Measurements from ENCODE around the gene TTC21A.
A peak's percentile ranks its signal among the peaks of the same experiment; 100 is the strongest.
"Not testable (repeated sequence)": the region's sequence is repeated elsewhere in the genome, so short reads cannot be mapped to it uniquely, and the experiment has no call there.

TTC21A gene

DNA sequence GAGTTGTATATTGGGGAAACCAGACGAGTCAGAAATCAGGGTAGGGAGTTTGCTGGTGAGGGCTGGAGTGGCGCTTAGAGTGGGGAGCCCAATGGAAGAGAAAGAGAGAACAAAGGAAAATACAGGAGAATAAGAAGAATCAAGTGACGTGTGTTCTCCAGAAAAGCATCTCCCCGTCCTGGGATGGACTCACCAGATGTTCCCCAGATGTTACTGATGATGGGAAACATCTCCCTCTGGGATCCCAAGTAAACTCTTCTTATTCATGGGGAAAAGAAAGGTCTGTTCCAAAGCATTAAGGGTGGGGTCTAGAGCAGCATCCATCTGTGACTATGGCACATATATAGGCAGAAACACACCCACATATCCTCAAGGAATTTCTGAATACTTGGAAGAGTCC, 48.9 kb downstream of the TTC21A start:
- H3K36me3 ChIP-seq (ENCODE audit: control insufficient read depth, insufficient read depth, low read length) = no peaks in the 10 kb centered on the region
- no peak overlapping the region for H3K27ac ChIP-seq (ENCODE audit: low read depth, low read length, severe bottlenecking)
- H3K4me3 ChIP-seq (ENCODE audit: extremely low read depth, insufficient read depth, low read length, poor library complexity, severe bottlenecking) = no peak overlapping the region
- H3K9me3 ChIP-seq (ENCODE audit: control insufficient read depth, low read length) = no peaks in the 10 kb centered on the region
- 95 to 97% methylated on average over 3 of the region's 4 CpGs for WGBS, 2 experiments (ENCODE audit: insufficient coverage in 2 of 2)
- peaks cover 17% of the 10 kb centered on the region for H3K4me1 ChIP-seq (ENCODE audit: control insufficient read depth, insufficient read depth, low read length, poor library complexity, severe bottlenecking)

DNA sequence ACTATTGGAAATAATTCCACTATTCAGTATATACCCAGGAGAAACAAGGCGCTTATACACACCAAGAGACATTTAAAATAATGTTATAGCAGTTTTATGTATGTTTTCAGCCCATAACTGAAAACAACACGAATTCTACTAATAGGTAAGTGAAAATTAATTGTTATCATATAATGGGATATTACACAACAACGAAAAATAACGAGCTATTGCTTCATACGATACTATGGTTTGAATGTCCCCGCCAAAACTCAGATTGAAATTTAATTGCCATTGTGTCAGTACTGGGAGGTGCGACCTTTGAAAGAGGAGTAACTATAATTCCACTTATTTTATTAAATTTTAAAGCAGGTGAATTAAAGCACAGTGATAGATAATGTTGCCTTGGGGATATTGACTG, 49.9 kb downstream of the TTC21A start:
- 100% methylated on average over 3 of the region's 7 CpGs; no CpG with 5 or more reads in 1 of the 2 experiments for WGBS, 2 experiments (ENCODE audit: insufficient coverage in 2 of 2)
- Histone ChIP-seq H3K9me3 (ENCODE audit: control insufficient read depth, low read length) (no peaks in the 10 kb centered on the region), H3K4me1 (ENCODE audit: control insufficient read depth, insufficient read depth, low read length, poor library complexity, severe bottlenecking) (peaks cover 17% of the 10 kb centered on the region), H3K36me3 (ENCODE audit: control insufficient read depth, insufficient read depth, low read length) (no peaks in the 10 kb centered on the region), H3K27ac (ENCODE audit: low read depth, low read length, severe bottlenecking) (peak overlapping the region; percentile 80), H3K4me3 (ENCODE audit: extremely low read depth, insufficient read depth, low read length, poor library complexity, severe bottlenecking) (no peak overlapping the region)

- Histone ChIP-seq H3K9me3 (ENCODE audit: control insufficient read depth, low read length) (peaks cover 6% of the 10 kb centered on the region), H3K36me3 (ENCODE audit: control insufficient read depth, insufficient read depth, low read length) (no peaks in the 10 kb centered on the region), H3K27ac (ENCODE audit: low read depth, low read length, severe bottlenecking) (peak overlapping the region; percentile 80), H3K4me3 (ENCODE audit: extremely low read depth, insufficient read depth, low read length, poor library complexity, severe bottlenecking) (no peak overlapping the region), H3K4me1 (ENCODE audit: control insufficient read depth, insufficient read depth, low read length, poor library complexity, severe bottlenecking) (peaks cover 17% of the 10 kb centered on the region)
- 59 to 70% methylated on average over 4 of the region's 5 CpGs for WGBS, 2 experiments (ENCODE audit: insufficient coverage in 2 of 2)
Measured at GRCh38 chr3:39158148-39158715, 50.8 kb downstream of the TTC21A start.

- Histone ChIP-seq H3K4me1 (ENCODE audit: control insufficient read depth, insufficient read depth, low read length, poor library complexity, severe bottlenecking) (peaks cover 48% of the 10 kb centered on the region), H3K36me3 (ENCODE audit: control insufficient read depth, insufficient read depth, low read length) (no peaks in the 10 kb centered on the region), H3K27ac (ENCODE audit: low read depth, low read length, severe bottlenecking) (no peak overlapping the region), H3K9me3 (ENCODE audit: control insufficient read depth, low read length) (peaks cover 9% of the 10 kb centered on the region), H3K4me3 (ENCODE audit: extremely low read depth, insufficient read depth, low read length, poor library complexity, severe bottlenecking) (no peak overlapping the region)
- WGBS, 2 experiments (ENCODE audit: insufficient coverage in 2 of 2) = 90 to 100% methylated on average over 1 of the region's 3 CpGs
Measured at GRCh38 chr3:39164414-39164813, 56.9 kb downstream of the TTC21A start.

DNA sequence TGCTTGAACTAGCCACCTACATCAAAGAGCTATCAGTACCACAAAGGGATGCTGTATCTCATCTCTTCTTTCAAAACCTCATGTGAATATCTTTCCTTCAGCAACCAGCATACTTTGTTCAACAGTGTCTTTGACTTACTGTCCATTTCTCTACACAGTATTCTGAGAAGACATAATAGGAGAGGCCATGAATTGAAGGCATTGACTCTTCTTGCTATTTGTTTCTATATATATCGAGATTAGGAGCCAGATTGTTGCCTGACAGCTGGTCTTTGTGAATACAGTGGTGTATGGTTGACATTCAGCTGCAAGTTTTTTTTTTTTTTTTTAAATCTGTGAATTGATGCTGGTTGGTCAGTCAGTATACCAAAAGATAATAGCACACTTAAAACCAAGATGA, 58.0 kb downstream of the TTC21A start:
- peaks cover 44% of the 10 kb centered on the region for H3K4me1 ChIP-seq (ENCODE audit: control insufficient read depth, insufficient read depth, low read length, poor library complexity, severe bottlenecking)
- H3K27ac ChIP-seq (ENCODE audit: low read depth, low read length, severe bottlenecking) = peak overlapping the region; percentile 91
- 40% methylated on average over 1 of the region's 1 CpG; no CpG with 5 or more reads in 1 of the 2 experiments for WGBS, 2 experiments (ENCODE audit: insufficient coverage in 2 of 2)
- no peaks in the 10 kb centered on the region for H3K36me3 ChIP-seq (ENCODE audit: control insufficient read depth, insufficient read depth, low read length)
- H3K9me3 ChIP-seq (ENCODE audit: control insufficient read depth, low read length) = peaks cover 9% of the 10 kb centered on the region
- no peak overlapping the region for H3K4me3 ChIP-seq (ENCODE audit: extremely low read depth, insufficient read depth, low read length, poor library complexity, severe bottlenecking)

- Histone ChIP-seq H3K4me3 (ENCODE audit: extremely low read depth, insufficient read depth, low read length, poor library complexity, severe bottlenecking) (no peak overlapping the region), H3K4me1 (ENCODE audit: control insufficient read depth, insufficient read depth, low read length, poor library complexity, severe bottlenecking) (peaks cover 44% of the 10 kb centered on the region), H3K27ac (ENCODE audit: low read depth, low read length, severe bottlenecking) (peak overlapping the region; percentile 91), H3K9me3 (ENCODE audit: control insufficient read depth, low read length) (peaks cover 9% of the 10 kb centered on the region), H3K36me3 (ENCODE audit: control insufficient read depth, insufficient read depth, low read length) (no peaks in the 10 kb centered on the region)
- WGBS, 2 experiments (ENCODE audit: insufficient coverage in 2 of 2) = 56 to 80% methylated on average over 1 to 3 of the region's 3 CpGs
Measured at GRCh38 chr3:39166134-39166710, 58.7 kb downstream of the TTC21A start.

DNA sequence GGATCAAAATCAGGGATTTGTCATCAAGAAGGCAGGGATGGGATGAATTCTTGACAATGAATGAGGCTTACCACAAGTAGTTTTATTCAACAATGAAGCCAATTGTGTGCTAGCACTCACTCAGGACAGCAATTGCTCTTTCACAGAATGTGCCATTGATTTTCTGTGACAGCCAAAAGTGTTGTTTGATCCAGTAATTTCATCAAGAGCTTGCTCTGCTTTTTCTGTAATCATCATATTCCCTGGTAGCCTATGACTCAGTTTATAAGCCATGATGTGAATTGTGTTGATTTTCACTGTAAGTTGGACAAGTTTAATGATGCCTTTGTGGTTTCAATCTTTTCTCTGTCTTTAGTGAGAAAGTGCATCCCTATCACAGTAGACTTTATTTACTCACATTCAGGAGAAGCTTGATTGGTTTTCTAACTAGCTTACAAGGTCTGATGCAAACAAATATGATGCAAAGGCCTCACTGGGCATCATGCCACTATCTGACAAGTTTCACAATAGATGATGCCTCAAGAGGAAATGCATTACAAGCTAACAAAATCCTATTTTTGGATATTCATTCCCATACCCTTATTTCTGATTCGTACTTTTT, 59.6 kb downstream of the TTC21A start:
- Histone ChIP-seq H3K4me3 (ENCODE audit: extremely low read depth, insufficient read depth, low read length, poor library complexity, severe bottlenecking) (no peak overlapping the region), H3K36me3 (ENCODE audit: control insufficient read depth, insufficient read depth, low read length) (no peaks in the 10 kb centered on the region), H3K4me1 (ENCODE audit: control insufficient read depth, insufficient read depth, low read length, poor library complexity, severe bottlenecking) (peaks cover 44% of the 10 kb centered on the region), H3K27ac (ENCODE audit: low read depth, low read length, severe bottlenecking) (peak overlapping the region; percentile 91), H3K9me3 (ENCODE audit: control insufficient read depth, low read length) (peaks cover 9% of the 10 kb centered on the region)
- 80% methylated on average over 1 of the region's 1 CpG; no CpG with 5 or more reads in 1 of the 2 experiments for WGBS, 2 experiments (ENCODE audit: insufficient coverage in 2 of 2)

DNA sequence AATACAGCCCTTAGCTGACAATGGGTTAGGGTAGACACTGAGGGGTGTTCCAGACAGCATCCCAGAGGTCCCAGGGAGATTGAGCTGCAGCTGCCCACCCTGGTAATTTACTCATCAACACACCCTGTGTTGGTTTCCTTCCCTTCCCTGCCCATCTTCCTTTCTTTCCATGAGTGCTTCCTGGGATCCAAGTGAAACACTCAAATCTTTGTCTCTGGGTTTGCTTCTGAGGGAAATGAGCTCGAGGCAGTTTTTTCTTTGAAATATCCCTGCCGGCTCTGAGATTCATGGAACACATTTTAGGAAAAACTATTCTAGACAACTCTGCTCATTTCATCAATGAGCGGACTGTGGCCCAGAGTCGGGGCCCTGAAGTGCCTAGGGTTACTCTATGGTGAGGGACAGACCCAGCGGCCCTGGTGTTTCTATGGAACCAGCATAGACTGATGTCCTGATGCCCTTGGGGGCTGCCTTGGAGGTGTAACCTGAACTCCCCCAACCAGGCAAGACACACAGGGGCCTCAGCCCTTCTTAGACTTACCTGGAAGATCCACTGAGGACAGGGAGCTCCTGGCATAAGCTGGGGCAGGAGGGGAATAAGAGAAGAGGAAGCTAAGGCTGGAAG, 60.8 kb downstream of the TTC21A start:
- Histone ChIP-seq H3K9me3 (ENCODE audit: control insufficient read depth, low read length) (peaks cover 3% of the 10 kb centered on the region), H3K4me3 (ENCODE audit: extremely low read depth, insufficient read depth, low read length, poor library complexity, severe bottlenecking) (no peak overlapping the region), H3K27ac (ENCODE audit: low read depth, low read length, severe bottlenecking) (peak overlapping the region; percentile 5), H3K36me3 (ENCODE audit: control insufficient read depth, insufficient read depth, low read length) (no peaks in the 10 kb centered on the region), H3K4me1 (ENCODE audit: control insufficient read depth, insufficient read depth, low read length, poor library complexity, severe bottlenecking) (peaks cover 44% of the 10 kb centered on the region)
- 91 to 97% methylated on average over 5 of the region's 5 CpGs for WGBS, 2 experiments (ENCODE audit: insufficient coverage in 2 of 2)

DNA sequence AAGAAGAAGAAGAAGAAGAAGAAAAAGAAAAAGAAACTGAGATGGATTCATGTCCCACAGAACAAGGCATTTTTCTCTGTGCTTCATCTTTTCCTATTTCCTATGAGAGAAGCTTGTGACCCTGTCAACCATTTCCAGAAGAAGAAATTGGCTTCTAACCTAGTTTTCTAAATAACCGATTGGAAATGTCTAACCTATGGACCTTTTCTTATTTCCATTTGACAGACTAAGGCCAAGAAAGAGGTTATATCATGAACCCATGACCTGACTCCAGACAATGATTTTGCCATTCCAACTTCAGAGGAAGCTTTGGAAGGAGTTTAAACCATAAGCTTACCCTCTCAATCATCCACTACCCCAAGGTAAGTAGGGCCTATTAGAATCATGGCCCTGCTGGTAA, 62.2 kb downstream of the TTC21A start:
- Histone ChIP-seq H3K27ac (ENCODE audit: low read depth, low read length, severe bottlenecking) (no peak overlapping the region), H3K4me1 (ENCODE audit: control insufficient read depth, insufficient read depth, low read length, poor library complexity, severe bottlenecking) (peaks cover 40% of the 10 kb centered on the region), H3K9me3 (ENCODE audit: control insufficient read depth, low read length) (no peaks in the 10 kb centered on the region), H3K4me3 (ENCODE audit: extremely low read depth, insufficient read depth, low read length, poor library complexity, severe bottlenecking) (no peak overlapping the region), H3K36me3 (ENCODE audit: control insufficient read depth, insufficient read depth, low read length) (no peaks in the 10 kb centered on the region)
- WGBS, 2 experiments (ENCODE audit: insufficient coverage in 2 of 2) = 100% methylated on average over 1 of the region's 1 CpG

GRCh38 chr3:39170461-39170860, 63.0 kb downstream of the TTC21A start:
- no peaks in the 10 kb centered on the region for H3K9me3 ChIP-seq (ENCODE audit: control insufficient read depth, low read length)
- H3K27ac ChIP-seq (ENCODE audit: low read depth, low read length, severe bottlenecking) = no peak overlapping the region
- 37 to 40% methylated on average over 1 to 2 of the region's 4 CpGs for WGBS, 2 experiments (ENCODE audit: insufficient coverage in 2 of 2)
- H3K36me3 ChIP-seq (ENCODE audit: control insufficient read depth, insufficient read depth, low read length) = no peaks in the 10 kb centered on the region
- H3K4me1 ChIP-seq (ENCODE audit: control insufficient read depth, insufficient read depth, low read length, poor library complexity, severe bottlenecking) = peaks cover 39% of the 10 kb centered on the region
- H3K4me3 ChIP-seq (ENCODE audit: extremely low read depth, insufficient read depth, low read length, poor library complexity, severe bottlenecking) = no peak overlapping the region

GRCh38 chr3:39170877-39171276, 63.4 kb downstream of the TTC21A start:
- WGBS, 2 experiments (ENCODE audit: insufficient coverage in 2 of 2) = 90 to 92% methylated on average over 4 of the region's 6 CpGs
- not testable (repeated sequence) for H3K27ac ChIP-seq (ENCODE audit: low read depth, low read length, severe bottlenecking); H3K36me3 ChIP-seq (ENCODE audit: control insufficient read depth, insufficient read depth, low read length); H3K9me3 ChIP-seq (ENCODE audit: control insufficient read depth, low read length); H3K4me3 ChIP-seq (ENCODE audit: extremely low read depth, insufficient read depth, low read length, poor library complexity, severe bottlenecking)
- peaks cover 37% of the 10 kb centered on the region for H3K4me1 ChIP-seq (ENCODE audit: control insufficient read depth, insufficient read depth, low read length, poor library complexity, severe bottlenecking)
